ENCODE data around the gene KLK12. TPM values are rescaled to one million over a fixed set of nuclear protein-coding genes. Genes with fewer than 3 reads are reported as not detected.

Gene KLK12
- total RNA-seq, 1 experiment from 2014 or later = not detected

DNA sequence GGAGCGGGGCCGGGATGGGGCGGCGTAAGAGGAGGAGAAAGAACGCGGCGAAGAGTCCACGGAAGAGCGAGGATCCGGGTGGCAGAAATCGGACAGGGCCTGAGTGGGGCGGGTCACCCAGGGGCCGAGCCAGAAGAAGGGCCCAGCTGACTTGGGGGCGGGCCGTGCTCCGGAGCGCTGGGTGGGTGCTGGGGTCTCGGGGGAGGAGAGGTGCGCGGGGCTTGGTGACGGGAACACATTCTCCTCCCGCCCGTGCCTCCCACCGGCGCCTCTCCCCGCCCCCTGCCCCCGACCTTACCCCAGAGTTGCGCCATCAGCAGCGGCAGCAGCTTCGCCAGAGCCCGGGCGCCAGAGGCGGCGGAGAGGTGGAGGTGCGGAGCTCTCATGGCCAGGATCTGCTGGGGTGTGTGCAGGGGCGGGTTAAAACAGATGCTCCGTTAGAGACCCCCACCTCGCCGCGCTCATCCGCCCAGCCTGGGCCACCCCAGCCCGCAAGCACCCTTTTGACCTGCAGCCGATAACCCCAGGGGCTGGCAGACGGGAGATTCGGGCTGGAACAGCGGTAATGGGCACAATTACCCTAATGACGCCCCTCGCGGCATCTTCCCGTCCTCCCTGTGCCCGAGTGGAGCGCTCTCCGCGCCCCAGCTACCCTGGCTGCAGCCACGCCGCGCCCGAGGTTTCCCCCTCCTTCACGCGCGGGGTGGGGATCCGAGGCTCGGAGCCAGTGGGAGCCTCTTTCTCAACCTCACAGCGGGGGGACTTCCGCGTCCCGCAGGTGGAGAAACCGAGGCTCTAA is 15.9 kb downstream of the KLK12 start:
- peaks cover 16% of the 10 kb centered on the region for H3K23me2 ChIP-seq (ENCODE audit: insufficient read length, low read depth, low read length, poor library complexity, severe bottlenecking)
- no peak overlapping the region for H2BK5ac ChIP-seq (ENCODE audit: insufficient read length, low read length)
- H3K4me1 ChIP-seq (ENCODE audit: insufficient read depth, low read length) = no peaks in the 10 kb centered on the region
- no peak overlapping the region for H3K27ac ChIP-seq (ENCODE audit: insufficient read length, low read depth, low read length)
- no peak overlapping the region for H2AK5ac ChIP-seq (ENCODE audit: insufficient read length, low read length)
- H3K56ac ChIP-seq (ENCODE audit: insufficient read length, low read depth, low read length) = no peak overlapping the region
- H3K9ac ChIP-seq (ENCODE audit: extremely low read depth, insufficient read length, low read length) = no peak overlapping the region
- H2AFZ ChIP-seq (ENCODE audit: low read length) = no peak overlapping the region
- H2BK15ac ChIP-seq (ENCODE audit: low read depth, low read length) = no peak overlapping the region
- no peaks in the 10 kb centered on the region for H3K79me2 ChIP-seq (ENCODE audit: insufficient read depth, low read length)
- H3K4me2 ChIP-seq (ENCODE audit: insufficient read depth, insufficient read length, low read length) = peak overlapping the region; percentile 79
- no peaks in the 10 kb centered on the region for H3K9me3 ChIP-seq (ENCODE audit: control insufficient read depth, low read depth, low read length)
- no peak overlapping the region for H3T11ph ChIP-seq (ENCODE audit: low read length)
- no peaks in the 10 kb centered on the region for H4K20me1 ChIP-seq (ENCODE audit: control insufficient read depth, insufficient read depth, insufficient read length)
- H3K27ac Mint-ChIP-seq = no peak overlapping the region
- no peak overlapping the region for H4K8ac ChIP-seq (replicated peaks; ENCODE audit: insufficient read length, low read depth, low read length)
- peaks cover 15 to 28% of the 10 kb centered on the region in 2 experiments for H3K4me1 Mint-ChIP-seq
- H3K23ac ChIP-seq (ENCODE audit: insufficient read length, low read depth, low read length) = no peak overlapping the region
- peaks cover 0 to 13% of the 10 kb centered on the region in 2 experiments; a peak in 4 of 5 replicates for H3K9me3 Mint-ChIP-seq
- peak overlapping the region; percentile 55 to 89 for H3K4me3 Mint-ChIP-seq
- H3K18ac ChIP-seq (ENCODE audit: insufficient read length, low read depth, low read length) = no peak overlapping the region
- H2BK12ac ChIP-seq (ENCODE audit: insufficient read length, low read depth, low read length) = no peak overlapping the region
- H3K4ac ChIP-seq (ENCODE audit: low read depth, low read length) = no peak overlapping the region
- H3K27me3 ChIP-seq (ENCODE audit: insufficient read depth, low read length) = no peaks in the 10 kb centered on the region; the same call in 1 of the 2 replicates
- DNase-seq = peak; percentile 59
- no peak overlapping the region for H4K91ac ChIP-seq (ENCODE audit: insufficient read length, low read depth, low read length)
- TF ChIP-seq, protein P1, sequence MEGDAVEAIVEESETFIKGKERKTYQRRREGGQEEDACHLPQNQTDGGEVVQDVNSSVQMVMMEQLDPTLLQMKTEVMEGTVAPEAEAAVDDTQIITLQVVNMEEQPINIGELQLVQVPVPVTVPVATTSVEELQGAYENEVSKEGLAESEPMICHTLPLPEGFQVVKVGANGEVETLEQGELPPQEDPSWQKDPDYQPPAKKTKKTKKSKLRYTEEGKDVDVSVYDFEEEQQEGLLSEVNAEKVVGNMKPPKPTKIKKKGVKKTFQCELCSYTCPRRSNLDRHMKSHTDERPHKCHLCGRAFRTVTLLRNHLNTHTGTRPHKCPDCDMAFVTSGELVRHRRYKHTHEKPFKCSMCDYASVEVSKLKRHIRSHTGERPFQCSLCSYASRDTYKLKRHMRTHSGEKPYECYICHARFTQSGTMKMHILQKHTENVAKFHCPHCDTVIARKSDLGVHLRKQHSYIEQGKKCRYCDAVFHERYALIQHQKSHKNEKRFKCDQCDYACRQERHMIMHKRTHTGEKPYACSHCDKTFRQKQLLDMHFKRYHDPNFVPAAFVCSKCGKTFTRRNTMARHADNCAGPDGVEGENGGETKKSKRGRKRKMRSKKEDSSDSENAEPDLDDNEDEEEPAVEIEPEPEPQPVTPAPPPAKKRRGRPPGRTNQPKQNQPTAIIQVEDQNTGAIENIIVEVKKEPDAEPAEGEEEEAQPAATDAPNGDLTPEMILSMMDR (conservative IDR thresholded peaks at IDR 0.05) = no peak
- no peak overlapping the region for H2BK20ac ChIP-seq (ENCODE audit: low read depth, low read length, poor library complexity, severe bottlenecking)
- H3K79me1 ChIP-seq (ENCODE audit: insufficient read depth, low read depth, low read length, poor library complexity, severe bottlenecking) = no peaks in the 10 kb centered on the region
- no peak overlapping the region for H2BK120ac ChIP-seq (ENCODE audit: low read depth, low read length, poor library complexity, severe bottlenecking)
- no CpG with 5 or more reads among the region's 68 CpGs for WGBS (ENCODE audit: extremely low coverage, insufficient read length, low lambda C conversion rate)
- no peak overlapping the region for H4K5ac ChIP-seq (ENCODE audit: insufficient read length, low read depth, low read length)
- H3K27me3 Mint-ChIP-seq (ENCODE audit: low read depth) = peaks cover 73% of the 10 kb centered on the region
- H3K36me3 Mint-ChIP-seq (ENCODE audit: insufficient read depth in 1 of 3, low read depth in 3 of 3) = peaks cover 0 to 2% (median 0%) of the 10 kb centered on the region in 3 experiments; a peak in 2 of 7 replicates
- H3K14ac ChIP-seq (ENCODE audit: insufficient read depth, low read length) = no peak overlapping the region; the same call in 1 of the 2 replicates
